WERI-Rb-1 (cell line): Measurements from ENCODE around the gene APOO.
"Not testable (repeated sequence)": the region's sequence is repeated elsewhere in the genome, so short reads cannot be mapped to it uniquely, and the experiment has no call there.

ENCODE experiments used
- DNase-seq: peaks from one replicate; pipeline ENCODE4 v3.0.0-alpha.2; 2020
- H3K27ac ChIP-seq: fragments of 250-450 bp; sonication (Bioruptor Pico); 2 replicates; pipeline ENCODE4 v1.5.1; 2020; ENCODE audit warnings: mild to moderate bottlenecking, moderate library complexity
- H3K27me3 ChIP-seq: fragments of 250-450 bp; sonication (Bioruptor Pico); 2 replicates; pipeline ENCODE4 v1.5.1; 2021; ENCODE audit warnings: mild to moderate bottlenecking, low read depth, moderate library complexity; ENCODE audit not compliant: insufficient read depth, severe bottlenecking
- H3K36me3 ChIP-seq: fragments of 250-450 bp; sonication (Bioruptor Pico); 2 replicates; pipeline ENCODE4 v1.5.1; 2020; ENCODE audit warnings: mild to moderate bottlenecking, moderate library complexity
- H3K4me3 ChIP-seq: 2 replicates; pipeline ENCODE4 v1.5.1; 2011; ENCODE audit warnings: low read depth, mild to moderate bottlenecking, control low read depth, low read length
- H3K9me3 ChIP-seq: fragments of 250-450 bp; sonication (Bioruptor Pico); 2 replicates; pipeline ENCODE4 v1.5.1; 2021; ENCODE audit warnings: mild to moderate bottlenecking, moderate library complexity; ENCODE audit not compliant: severe bottlenecking
- TF ChIP-seq, protein P1 (sequence below): IDR thresholded peaks from 2 replicates; pipeline ENCODE4 v1.5.1; 2011; ENCODE audit warnings: low read depth, mild to moderate bottlenecking, control low read depth, inconsistent platforms, low read length

The APOO gene

DNA sequence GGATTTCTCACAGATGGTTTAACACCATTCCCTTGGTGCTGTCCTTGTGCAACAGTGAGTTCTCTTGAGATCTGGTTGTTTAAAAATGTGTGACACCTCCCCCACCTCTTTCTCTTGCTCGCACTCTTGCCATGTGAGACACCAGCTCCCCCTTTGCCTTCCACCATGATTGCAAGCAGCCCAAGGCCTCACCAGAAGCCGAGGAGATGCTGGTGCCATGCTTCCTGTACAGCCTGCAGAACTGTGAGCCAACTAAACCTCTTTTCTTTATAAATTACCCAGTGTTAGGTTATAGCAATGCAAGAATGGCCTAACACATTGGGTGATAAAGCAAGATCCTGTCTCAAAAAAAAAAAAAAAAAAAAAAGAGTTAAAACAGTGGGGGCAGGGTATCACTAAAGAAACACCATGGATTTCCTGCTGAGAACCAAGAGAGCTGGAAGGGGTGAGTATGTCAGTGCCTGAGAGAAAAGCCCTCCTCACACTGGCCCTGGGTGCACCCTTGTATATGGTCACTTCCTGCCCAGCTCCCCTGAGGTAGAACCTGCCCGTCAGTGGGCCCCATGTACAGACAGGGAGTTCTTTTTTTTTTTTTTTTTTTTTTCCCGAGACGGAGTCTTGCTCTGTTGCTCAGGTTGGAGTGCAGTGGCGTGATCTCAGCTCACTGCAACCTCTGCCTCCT lies 46.4 kb downstream of the APOO start:
- H3K36me3 ChIP-seq = no peaks in the 10 kb centered on the region; the same call in 1 of the 2 replicates
- H3K4me3 ChIP-seq = no peak overlapping the region
- H3K27ac ChIP-seq = no peak overlapping the region
- TF ChIP-seq, protein P1, sequence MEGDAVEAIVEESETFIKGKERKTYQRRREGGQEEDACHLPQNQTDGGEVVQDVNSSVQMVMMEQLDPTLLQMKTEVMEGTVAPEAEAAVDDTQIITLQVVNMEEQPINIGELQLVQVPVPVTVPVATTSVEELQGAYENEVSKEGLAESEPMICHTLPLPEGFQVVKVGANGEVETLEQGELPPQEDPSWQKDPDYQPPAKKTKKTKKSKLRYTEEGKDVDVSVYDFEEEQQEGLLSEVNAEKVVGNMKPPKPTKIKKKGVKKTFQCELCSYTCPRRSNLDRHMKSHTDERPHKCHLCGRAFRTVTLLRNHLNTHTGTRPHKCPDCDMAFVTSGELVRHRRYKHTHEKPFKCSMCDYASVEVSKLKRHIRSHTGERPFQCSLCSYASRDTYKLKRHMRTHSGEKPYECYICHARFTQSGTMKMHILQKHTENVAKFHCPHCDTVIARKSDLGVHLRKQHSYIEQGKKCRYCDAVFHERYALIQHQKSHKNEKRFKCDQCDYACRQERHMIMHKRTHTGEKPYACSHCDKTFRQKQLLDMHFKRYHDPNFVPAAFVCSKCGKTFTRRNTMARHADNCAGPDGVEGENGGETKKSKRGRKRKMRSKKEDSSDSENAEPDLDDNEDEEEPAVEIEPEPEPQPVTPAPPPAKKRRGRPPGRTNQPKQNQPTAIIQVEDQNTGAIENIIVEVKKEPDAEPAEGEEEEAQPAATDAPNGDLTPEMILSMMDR = no peak
- H3K27me3 ChIP-seq = peaks cover 14% of the 10 kb centered on the region
- no peak for DNase-seq
- H3K9me3 ChIP-seq = no peaks in the 10 kb centered on the region

DNA sequence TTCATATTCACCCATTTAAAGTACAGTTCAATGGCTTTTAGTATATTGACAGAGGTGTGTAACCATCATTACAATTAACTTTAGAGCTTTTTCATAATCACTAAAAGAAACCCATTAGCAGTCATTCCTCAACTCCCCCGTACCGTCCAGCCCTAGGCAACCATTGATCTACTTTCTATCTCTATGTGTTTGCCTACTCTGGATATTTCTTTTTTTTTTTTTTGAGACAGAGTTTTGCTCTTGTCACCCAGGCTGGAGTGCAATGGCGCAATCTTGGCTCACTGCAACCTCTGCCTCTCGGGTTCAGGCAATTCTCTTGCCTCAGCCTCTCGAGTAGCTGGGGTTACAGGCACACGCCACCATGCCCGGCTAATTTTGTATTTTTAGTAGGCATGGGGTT lies 48.5 kb downstream of the APOO start:
- not testable (repeated sequence) for H3K36me3 ChIP-seq, H3K9me3 ChIP-seq, H3K27ac ChIP-seq, DNase-seq, H3K4me3 ChIP-seq
- H3K27me3 ChIP-seq = peaks cover 14% of the 10 kb centered on the region

DNA sequence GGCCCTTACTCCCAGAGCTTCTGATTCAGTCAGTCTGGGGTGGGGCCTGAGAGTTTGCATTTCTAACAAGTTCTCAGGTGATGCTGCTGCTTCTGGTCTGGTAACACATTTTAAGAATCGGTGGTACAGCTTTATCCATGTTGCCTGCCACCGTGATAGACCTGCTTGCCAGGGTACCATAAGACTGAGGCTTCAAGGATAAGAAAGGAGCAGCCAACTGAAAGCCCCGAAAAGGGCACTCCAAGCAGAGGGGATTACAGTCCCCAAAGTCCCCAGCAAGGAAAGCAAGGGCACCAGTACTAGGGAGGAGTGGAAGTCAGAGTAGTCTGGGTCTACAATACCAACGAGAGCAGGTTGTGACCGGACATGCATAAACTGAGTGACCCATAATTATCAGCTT lies 49.8 kb downstream of the APOO start:
- Histone ChIP-seq H3K27me3 (peaks cover 9% of the 10 kb centered on the region), H3K36me3 (no peaks in the 10 kb centered on the region; the same call in 1 of the 2 replicates), H3K4me3 (no peak overlapping the region), H3K9me3 (no peaks in the 10 kb centered on the region), H3K27ac (no peak overlapping the region)
- no peak for DNase-seq
- TF ChIP-seq, protein P1 = no peak

DNA sequence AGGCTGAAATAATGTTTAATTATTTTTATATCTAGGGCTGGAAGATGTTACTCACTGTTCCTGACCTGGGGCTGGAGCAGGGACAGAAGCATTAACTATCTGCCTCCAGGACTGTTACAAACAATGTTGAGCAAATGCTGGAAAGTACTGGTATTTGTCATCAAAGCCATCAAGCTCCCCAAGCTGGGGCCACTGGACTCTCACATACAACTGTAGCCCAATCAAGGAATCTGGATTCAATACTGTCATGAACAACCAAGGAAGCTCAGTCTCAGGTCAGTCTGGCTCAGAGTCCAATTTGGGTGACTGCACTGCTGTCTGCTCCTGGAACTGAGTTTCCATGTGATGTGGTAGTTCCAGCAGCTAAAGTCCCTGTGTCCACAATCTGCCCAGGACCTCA lies 50.4 kb downstream of the APOO start:
- peaks cover 9% of the 10 kb centered on the region for H3K27me3 ChIP-seq
- H3K9me3 ChIP-seq = no peaks in the 10 kb centered on the region
- TF ChIP-seq, protein P1 = no peak
- H3K4me3 ChIP-seq = no peak overlapping the region
- no peak for DNase-seq
- no peaks in the 10 kb centered on the region; the same call in 1 of the 2 replicates for H3K36me3 ChIP-seq
- H3K27ac ChIP-seq = no peak overlapping the region

DNA sequence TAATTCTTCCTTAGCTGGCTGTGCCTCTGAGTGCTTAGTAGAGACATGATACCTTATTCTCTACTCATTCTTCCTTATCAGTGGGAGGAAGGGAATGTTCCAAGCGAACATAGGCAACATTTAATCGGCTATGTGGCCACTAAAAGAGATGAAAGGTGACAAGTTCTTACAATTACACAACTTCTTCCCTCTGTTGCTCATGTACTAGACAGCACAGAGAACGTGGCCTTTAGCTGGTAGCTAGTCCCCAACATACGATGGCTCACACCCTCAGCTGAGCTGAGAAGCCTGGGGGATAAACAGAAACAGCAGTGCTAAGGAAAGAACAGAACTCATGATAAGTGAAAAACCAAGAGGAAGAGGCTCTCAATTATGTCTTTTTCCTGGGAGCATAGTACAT lies 52.2 kb downstream of the APOO start:
- DNase-seq = no peak
- no peaks in the 10 kb centered on the region; the same call in 1 of the 2 replicates for H3K36me3 ChIP-seq
- peaks cover 9% of the 10 kb centered on the region for H3K27me3 ChIP-seq
- no peak overlapping the region for H3K4me3 ChIP-seq
- TF ChIP-seq, protein P1 = no peak
- H3K9me3 ChIP-seq = no peaks in the 10 kb centered on the region
- H3K27ac ChIP-seq = no peak overlapping the region

DNA sequence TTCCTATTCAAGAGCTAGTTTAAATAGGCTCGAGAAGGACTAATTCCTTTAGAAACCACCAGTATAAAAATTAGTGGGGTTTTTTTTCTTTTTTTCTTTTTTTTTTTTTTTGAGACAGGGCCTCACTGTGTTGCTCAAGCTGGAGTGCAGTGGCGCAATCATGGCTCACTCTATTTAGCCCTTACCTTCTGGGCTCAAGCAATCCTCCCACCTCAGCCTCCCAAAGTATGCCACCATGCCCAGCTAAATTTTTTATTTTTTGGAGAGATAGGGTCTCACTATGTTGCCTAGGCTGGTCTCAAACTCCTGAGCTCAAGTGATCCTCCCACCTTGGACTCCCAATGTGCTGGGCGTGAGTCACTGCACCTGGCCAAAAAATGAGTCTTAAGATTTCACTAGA lies 52.8 kb downstream of the APOO start:
- H3K4me3 ChIP-seq = no peak overlapping the region
- no peak for DNase-seq
- peaks cover 9% of the 10 kb centered on the region for H3K27me3 ChIP-seq
- H3K27ac ChIP-seq = no peak overlapping the region
- no peaks in the 10 kb centered on the region for H3K9me3 ChIP-seq
- TF ChIP-seq, protein P1 = no peak
- H3K36me3 ChIP-seq = no peaks in the 10 kb centered on the region; the same call in 1 of the 2 replicates
